Smooth muscle cell (in vitro differentiated cells): ENCODE data around the gene GRM3. TPM values are rescaled to one million over a fixed set of nuclear protein-coding genes. Genes with fewer than 3 reads are reported as not detected.

Experiments used
- DNase-seq: peaks from one replicate; lab custom pipeline; 2025; ENCODE audit not compliant: unreplicated experiment; lab: John Stamatoyannopoulos, UW
- H2AFZ ChIP-seq: fragments of 200-600 bp; sonication (generic); 2 replicates; pipeline ENCODE4 v1.6.0; 2016; ENCODE audit warnings: antibody characterized with exemption, low read depth, mild to moderate bottlenecking
- H3F3A ChIP-seq: fragments of 200-600 bp; sonication (generic); 2 replicates; pipeline ENCODE4 v1.6.0; 2017; ENCODE audit warnings: antibody characterized with exemption, low read depth
- H3K27ac ChIP-seq: fragments of 200-600 bp; sonication (generic); 2 replicates; pipeline ENCODE4 v1.5.1; 2016; ENCODE audit warnings: low read depth, mild to moderate bottlenecking
- H3K27me3 ChIP-seq: fragments of 200-600 bp; sonication (generic); 2 replicates; pipeline ENCODE4 v1.6.1; 2016; ENCODE audit warnings: low read depth, mild to moderate bottlenecking
- H3K36me3 ChIP-seq: fragments of 200-600 bp; sonication (generic); 2 replicates; pipeline ENCODE4 v1.5.1; 2016; ENCODE audit warnings: low read depth
- H3K4me1 ChIP-seq: fragments of 200-600 bp; sonication (generic); 2 replicates; pipeline ENCODE4 v1.5.1; 2016; ENCODE audit warnings: low read depth
- H3K4me2 ChIP-seq: fragments of 200-600 bp; sonication (generic); 2 replicates; pipeline ENCODE4 v1.6.0; 2016; ENCODE audit warnings: mild to moderate bottlenecking
- H3K4me3 ChIP-seq: fragments of 200-600 bp; sonication (generic); 2 replicates; pipeline ENCODE4 v1.5.1; 2016; ENCODE audit warnings: mild to moderate bottlenecking
- H3K79me2 ChIP-seq: fragments of 200-600 bp; sonication (generic); 2 replicates; pipeline ENCODE4 v1.6.0; 2016; ENCODE audit warnings: low read depth, mild to moderate bottlenecking
- H3K9ac ChIP-seq: fragments of 200-600 bp; sonication (generic); 2 replicates; pipeline ENCODE4 v1.6.0; 2016; ENCODE audit warnings: low read depth
- H3K9me3 ChIP-seq: fragments of 200-600 bp; sonication (generic); replicated peaks from 2 replicates; pipeline ENCODE4 v1.5.1; 2016; ENCODE audit warnings: low read depth
- H4K20me1 ChIP-seq: fragments of 200-600 bp; sonication (generic); 2 replicates; pipeline ENCODE4 v1.6.0; 2016; ENCODE audit warnings: low read depth
- CTCF ChIP-seq: fragments of 200-600 bp; sonication (generic); IDR thresholded peaks from 2 replicates; pipeline ENCODE4 v1.5.1; 2017; ENCODE audit warnings: borderline replicate concordance, mild to moderate bottlenecking, antibody characterized with exemption; ENCODE audit not compliant: insufficient read depth, poor library complexity, severe bottlenecking
- WGBS: methylation state at CpG from one replicate; pipeline ENCODE4 v1.1.7; 2016; ENCODE audit warnings: low lambda C conversion rate; 5-methylcytosine and 5-hydroxymethylcytosine counted together
- polyA plus RNA-seq: library from polyadenylated mRNA; unstranded; fragments of >200 nt; fragmentation: Nextera tagmentation; extraction: Ambion mirVana; gene quantifications from 2 replicates; pipeline ENCODE4 v1.2.1, GENCODE V29; 2016
- total RNA-seq: library from RNA; depleted of rRNA; stranded (reverse); fragments of >200 nt; gene quantifications from 2 replicates; pipeline ENCODE4 v1.2.3, GENCODE V29; 2014

GRM3 gene
- total and polyA plus RNA-seq, 2 experiments from 2014 or later: 0.35 TPM; not detected in 1

- WGBS: 86% methylated on average over 2 of the region's 2 CpGs
- Histone ChIP-seq H2AFZ (no peak overlapping the region), H3K9me3 (no peaks in the 10 kb centered on the region), H4K20me1 (no peaks in the 10 kb centered on the region), H3K79me2 (no peaks in the 10 kb centered on the region), H3K27me3 (no peaks in the 10 kb centered on the region), H3K4me1 (no peaks in the 10 kb centered on the region), H3K36me3 (no peaks in the 10 kb centered on the region), H3K27ac (no peak overlapping the region), H3K9ac (no peak overlapping the region), H3K4me3 (no peak overlapping the region), H3K4me2 (no peak overlapping the region), H3F3A (no peaks in the 10 kb centered on the region)
- TF ChIP-seq CTCF: no peak
- DNase-seq: no peak
Measured at GRCh38 chr7:86784765-86785164, 141.1 kb downstream of the GRM3 start.

- H4K20me1 ChIP-seq: no peaks in the 10 kb centered on the region
- no peak for DNase-seq
- no peak overlapping the region for H3K9ac ChIP-seq
- H3K9me3 ChIP-seq: no peaks in the 10 kb centered on the region
- H3K4me1 ChIP-seq: no peaks in the 10 kb centered on the region
- 91% methylated on average over 3 of the region's 3 CpGs for WGBS
- H3K4me3 ChIP-seq: no peak overlapping the region
- no peak for TF ChIP-seq CTCF
- H3K79me2 ChIP-seq: no peaks in the 10 kb centered on the region
- no peak overlapping the region for H2AFZ ChIP-seq
- H3K27me3 ChIP-seq: no peaks in the 10 kb centered on the region
- H3F3A ChIP-seq: no peaks in the 10 kb centered on the region
- H3K36me3 ChIP-seq: no peaks in the 10 kb centered on the region
- no peak overlapping the region for H3K4me2 ChIP-seq
- no peak overlapping the region for H3K27ac ChIP-seq
Measured at GRCh38 chr7:86785641-86786040, 141.9 kb downstream of the GRM3 start.

GRCh38 chr7:86786376-86786775 lies 142.7 kb downstream of the GRM3 start:
- no peak for DNase-seq
- H3K9me3 ChIP-seq: no peaks in the 10 kb centered on the region
- 98% methylated on average over 36 of the region's 36 CpGs for WGBS
- H3K9ac ChIP-seq: no peak overlapping the region
- H3K4me2 ChIP-seq: no peak overlapping the region
- no peaks in the 10 kb centered on the region for H3K36me3 ChIP-seq
- no peak overlapping the region for H3K27ac ChIP-seq
- H3K4me3 ChIP-seq: no peak overlapping the region
- no peaks in the 10 kb centered on the region for H3K79me2 ChIP-seq
- no peak for TF ChIP-seq CTCF
- no peak overlapping the region for H2AFZ ChIP-seq
- no peaks in the 10 kb centered on the region for H3K4me1 ChIP-seq
- H3F3A ChIP-seq: no peaks in the 10 kb centered on the region
- no peaks in the 10 kb centered on the region for H3K27me3 ChIP-seq
- H4K20me1 ChIP-seq: no peaks in the 10 kb centered on the region

- no peaks in the 10 kb centered on the region for H3K79me2 ChIP-seq
- H3K4me3 ChIP-seq: no peak overlapping the region
- no peak overlapping the region for H3K27ac ChIP-seq
- TF ChIP-seq CTCF: no peak
- no peaks in the 10 kb centered on the region for H3K4me1 ChIP-seq
- no peaks in the 10 kb centered on the region for H3F3A ChIP-seq
- H3K9ac ChIP-seq: no peak overlapping the region
- WGBS: 84% methylated on average over 1 of the region's 1 CpG
- no peaks in the 10 kb centered on the region for H3K36me3 ChIP-seq
- DNase-seq: no peak
- H3K4me2 ChIP-seq: no peak overlapping the region
- H3K27me3 ChIP-seq: no peaks in the 10 kb centered on the region
- H4K20me1 ChIP-seq: no peaks in the 10 kb centered on the region
- no peaks in the 10 kb centered on the region for H3K9me3 ChIP-seq
- H2AFZ ChIP-seq: no peak overlapping the region
Measured at GRCh38 chr7:86788948-86789347, 145.2 kb downstream of the GRM3 start.
